GM12878 (cell line): ENCODE results near the gene PCLAF. TPM values are rescaled to one million over a fixed set of nuclear protein-coding genes. Genes with fewer than 3 reads are reported as not detected.

Experiments
- CHD2 ChIP-seq: IDR thresholded peaks from 2 replicates; pipeline ENCODE4 v1.6.1; 2011; ENCODE audit warnings: low read depth, low read length, improper control_type of control experiment, borderline replicate concordance
- CREB1 ChIP-seq: IDR thresholded peaks from 2 replicates; pipeline ENCODE4 v1.6.1; 2012; ENCODE audit warnings: low read depth, mild to moderate bottlenecking, inconsistent platforms
- E4F1 ChIP-seq: fragments of 450-650 bp; IDR thresholded peaks from 2 replicates; pipeline ENCODE4 v1.6.1; 2018; ENCODE audit warnings: borderline replicate concordance, mild to moderate bottlenecking; ENCODE audit not compliant: partially characterized antibody
- NFYB ChIP-seq: IDR thresholded peaks from 2 replicates; pipeline ENCODE4 v1.6.1; 2011; ENCODE audit warnings: low read depth, mild to moderate bottlenecking, low read length, improper control_type of control experiment, moderate library complexity; ENCODE audit not compliant: insufficient read depth
- POLR2A ChIP-seq: IDR thresholded peaks from 2 replicates; pipeline ENCODE4 v1.6.1; 2011; ENCODE audit warnings: low read depth, mild to moderate bottlenecking, low read length
- RAD21 ChIP-seq: IDR thresholded peaks from 2 replicates; pipeline ENCODE4 v1.6.1; 2011; ENCODE audit warnings: mild to moderate bottlenecking, low read depth, low read length, moderate library complexity; ENCODE audit not compliant: insufficient read depth
- RCOR1 ChIP-seq: conservative IDR thresholded peaks from 2 replicates; pipeline ENCODE4 v1.6.1; 2012; ENCODE audit warnings: low read depth, low read length, improper control_type of control experiment
- STAT1 ChIP-seq: fragments of 450-650 bp; conservative IDR thresholded peaks from 2 replicates; pipeline ENCODE4 v1.6.1; 2014; ENCODE audit warnings: antibody characterized with exemption, mild to moderate bottlenecking
- polyA plus RNA-seq, 11 experiments: library from polyadenylated mRNA; depleted of rRNA in 4 of 11; unstranded in 6 of 11; stranded (reverse) in 5 of 11; fragments of >200 nt; fragmentation: Nextera tagmentation in 4 of 11; fragmentation: Illumina TruSeq in 1 of 11; extraction: Ambion mirVana in 4 of 11; extraction: Trizol in 1 of 11; gene quantifications; 1 replicate in 1 of 11; 2 replicates in 10 of 11; pipeline versions ENCODE4 v1.2.1 to v1.2.3, GENCODE V29; 2011 to 2016; ENCODE audit warnings: inconsistent platforms in 2 of 11, missing spikeins in 2 of 11, low read depth in 1 of 11
- total RNA-seq, 4 experiments: library from RNA; depleted of rRNA in 3 of 4; stranded (reverse); fragments of >200 nt in 3 of 4; fragmentation: Illumina TruSeq in 1 of 4; extraction: Trizol in 1 of 4; gene quantifications; 2 replicates each; pipeline versions ENCODE4 v1.2.1 to v1.2.3, GENCODE V29; 2013 to 2021
- TF ChIP-seq, protein P1 (sequence below): fragments of 450-650 bp; IDR thresholded peaks from 2 replicates; pipeline ENCODE4 v1.6.1; 2016; ENCODE audit warnings: mild to moderate bottlenecking, moderate library complexity, borderline replicate concordance
- TF ChIP-seq, protein P2 (sequence below): IDR thresholded peaks from 2 replicates; pipeline ENCODE4 v1.6.1; 2011; ENCODE audit warnings: low read depth, mild to moderate bottlenecking, low read length, moderate library complexity, borderline replicate concordance; ENCODE audit errors: extremely low read depth
- TF ChIP-seq, protein P3 (sequence below): fragments of 450-650 bp; IDR thresholded peaks from 2 replicates; pipeline ENCODE4 v1.6.1; 2018; ENCODE audit warnings: mild to moderate bottlenecking, low read depth, moderate library complexity; ENCODE audit not compliant: partially characterized antibody
- TF ChIP-seq, protein P4 (sequence below): fragments of 450-650 bp; IDR thresholded peaks from 2 replicates; pipeline ENCODE4 v1.6.1; 2017; ENCODE audit warnings: low read depth, mild to moderate bottlenecking, moderate library complexity
- TF ChIP-seq, protein P5 (sequence below): fragments of 150-350 bp; IDR thresholded peaks from 2 replicates; pipeline ENCODE4 v1.6.1; 2016; ENCODE audit warnings: low read depth, low read length

PCLAF gene
- total and polyA plus RNA-seq, 10 of the 15 experiments (the other 5 are each of a cell fraction or from before 2014, with no cell fraction given): 79.0 to 627 (median 343) TPM

GRCh38 chr15:64381000-64381751 is at the start of gene PCLAF (continued):
- TF ChIP-seq, protein P1, sequence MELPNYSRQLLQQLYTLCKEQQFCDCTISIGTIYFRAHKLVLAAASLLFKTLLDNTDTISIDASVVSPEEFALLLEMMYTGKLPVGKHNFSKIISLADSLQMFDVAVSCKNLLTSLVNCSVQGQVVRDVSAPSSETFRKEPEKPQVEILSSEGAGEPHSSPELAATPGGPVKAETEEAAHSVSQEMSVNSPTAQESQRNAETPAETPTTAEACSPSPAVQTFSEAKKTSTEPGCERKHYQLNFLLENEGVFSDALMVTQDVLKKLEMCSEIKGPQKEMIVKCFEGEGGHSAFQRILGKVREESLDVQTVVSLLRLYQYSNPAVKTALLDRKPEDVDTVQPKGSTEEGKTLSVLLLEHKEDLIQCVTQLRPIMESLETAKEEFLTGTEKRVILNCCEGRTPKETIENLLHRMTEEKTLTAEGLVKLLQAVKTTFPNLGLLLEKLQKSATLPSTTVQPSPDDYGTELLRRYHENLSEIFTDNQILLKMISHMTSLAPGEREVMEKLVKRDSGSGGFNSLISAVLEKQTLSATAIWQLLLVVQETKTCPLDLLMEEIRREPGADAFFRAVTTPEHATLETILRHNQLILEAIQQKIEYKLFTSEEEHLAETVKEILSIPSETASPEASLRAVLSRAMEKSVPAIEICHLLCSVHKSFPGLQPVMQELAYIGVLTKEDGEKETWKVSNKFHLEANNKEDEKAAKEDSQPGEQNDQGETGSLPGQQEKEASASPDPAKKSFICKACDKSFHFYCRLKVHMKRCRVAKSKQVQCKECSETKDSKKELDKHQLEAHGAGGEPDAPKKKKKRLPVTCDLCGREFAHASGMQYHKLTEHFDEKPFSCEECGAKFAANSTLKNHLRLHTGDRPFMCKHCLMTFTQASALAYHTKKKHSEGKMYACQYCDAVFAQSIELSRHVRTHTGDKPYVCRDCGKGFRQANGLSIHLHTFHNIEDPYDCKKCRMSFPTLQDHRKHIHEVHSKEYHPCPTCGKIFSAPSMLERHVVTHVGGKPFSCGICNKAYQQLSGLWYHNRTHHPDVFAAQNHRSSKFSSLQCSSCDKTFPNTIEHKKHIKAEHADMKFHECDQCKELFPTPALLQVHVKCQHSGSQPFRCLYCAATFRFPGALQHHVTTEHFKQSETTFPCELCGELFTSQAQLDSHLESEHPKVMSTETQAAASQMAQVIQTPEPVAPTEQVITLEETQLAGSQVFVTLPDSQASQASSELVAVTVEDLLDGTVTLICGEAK: no peak
- TF ChIP-seq E4F1: no peak
- TF ChIP-seq, protein P2, sequence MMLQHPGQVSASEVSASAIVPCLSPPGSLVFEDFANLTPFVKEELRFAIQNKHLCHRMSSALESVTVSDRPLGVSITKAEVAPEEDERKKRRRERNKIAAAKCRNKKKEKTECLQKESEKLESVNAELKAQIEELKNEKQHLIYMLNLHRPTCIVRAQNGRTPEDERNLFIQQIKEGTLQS: no peak
- TF ChIP-seq POLR2A: peak; percentile 85
- TF ChIP-seq RAD21: no peak
- TF ChIP-seq, protein P3, sequence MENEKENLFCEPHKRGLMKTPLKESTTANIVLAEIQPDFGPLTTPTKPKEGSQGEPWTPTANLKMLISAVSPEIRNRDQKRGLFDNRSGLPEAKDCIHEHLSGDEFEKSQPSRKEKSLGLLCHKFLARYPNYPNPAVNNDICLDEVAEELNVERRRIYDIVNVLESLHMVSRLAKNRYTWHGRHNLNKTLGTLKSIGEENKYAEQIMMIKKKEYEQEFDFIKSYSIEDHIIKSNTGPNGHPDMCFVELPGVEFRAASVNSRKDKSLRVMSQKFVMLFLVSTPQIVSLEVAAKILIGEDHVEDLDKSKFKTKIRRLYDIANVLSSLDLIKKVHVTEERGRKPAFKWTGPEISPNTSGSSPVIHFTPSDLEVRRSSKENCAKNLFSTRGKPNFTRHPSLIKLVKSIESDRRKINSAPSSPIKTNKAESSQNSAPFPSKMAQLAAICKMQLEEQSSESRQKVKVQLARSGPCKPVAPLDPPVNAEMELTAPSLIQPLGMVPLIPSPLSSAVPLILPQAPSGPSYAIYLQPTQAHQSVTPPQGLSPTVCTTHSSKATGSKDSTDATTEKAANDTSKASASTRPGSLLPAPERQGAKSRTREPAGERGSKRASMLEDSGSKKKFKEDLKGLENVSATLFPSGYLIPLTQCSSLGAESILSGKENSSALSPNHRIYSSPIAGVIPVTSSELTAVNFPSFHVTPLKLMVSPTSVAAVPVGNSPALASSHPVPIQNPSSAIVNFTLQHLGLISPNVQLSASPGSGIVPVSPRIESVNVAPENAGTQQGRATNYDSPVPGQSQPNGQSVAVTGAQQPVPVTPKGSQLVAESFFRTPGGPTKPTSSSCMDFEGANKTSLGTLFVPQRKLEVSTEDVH: peak; percentile 96
- TF ChIP-seq NFYB: peak; percentile 98
- no peak for TF ChIP-seq RCOR1
- TF ChIP-seq STAT1: no peak
- peak; percentile 95 for TF ChIP-seq CHD2
- TF ChIP-seq, protein P4, sequence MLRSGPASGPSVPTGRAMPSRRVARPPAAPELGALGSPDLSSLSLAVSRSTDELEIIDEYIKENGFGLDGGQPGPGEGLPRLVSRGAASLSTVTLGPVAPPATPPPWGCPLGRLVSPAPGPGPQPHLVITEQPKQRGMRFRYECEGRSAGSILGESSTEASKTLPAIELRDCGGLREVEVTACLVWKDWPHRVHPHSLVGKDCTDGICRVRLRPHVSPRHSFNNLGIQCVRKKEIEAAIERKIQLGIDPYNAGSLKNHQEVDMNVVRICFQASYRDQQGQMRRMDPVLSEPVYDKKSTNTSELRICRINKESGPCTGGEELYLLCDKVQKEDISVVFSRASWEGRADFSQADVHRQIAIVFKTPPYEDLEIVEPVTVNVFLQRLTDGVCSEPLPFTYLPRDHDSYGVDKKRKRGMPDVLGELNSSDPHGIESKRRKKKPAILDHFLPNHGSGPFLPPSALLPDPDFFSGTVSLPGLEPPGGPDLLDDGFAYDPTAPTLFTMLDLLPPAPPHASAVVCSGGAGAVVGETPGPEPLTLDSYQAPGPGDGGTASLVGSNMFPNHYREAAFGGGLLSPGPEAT: peak; percentile 70
- TF ChIP-seq, protein P5, sequence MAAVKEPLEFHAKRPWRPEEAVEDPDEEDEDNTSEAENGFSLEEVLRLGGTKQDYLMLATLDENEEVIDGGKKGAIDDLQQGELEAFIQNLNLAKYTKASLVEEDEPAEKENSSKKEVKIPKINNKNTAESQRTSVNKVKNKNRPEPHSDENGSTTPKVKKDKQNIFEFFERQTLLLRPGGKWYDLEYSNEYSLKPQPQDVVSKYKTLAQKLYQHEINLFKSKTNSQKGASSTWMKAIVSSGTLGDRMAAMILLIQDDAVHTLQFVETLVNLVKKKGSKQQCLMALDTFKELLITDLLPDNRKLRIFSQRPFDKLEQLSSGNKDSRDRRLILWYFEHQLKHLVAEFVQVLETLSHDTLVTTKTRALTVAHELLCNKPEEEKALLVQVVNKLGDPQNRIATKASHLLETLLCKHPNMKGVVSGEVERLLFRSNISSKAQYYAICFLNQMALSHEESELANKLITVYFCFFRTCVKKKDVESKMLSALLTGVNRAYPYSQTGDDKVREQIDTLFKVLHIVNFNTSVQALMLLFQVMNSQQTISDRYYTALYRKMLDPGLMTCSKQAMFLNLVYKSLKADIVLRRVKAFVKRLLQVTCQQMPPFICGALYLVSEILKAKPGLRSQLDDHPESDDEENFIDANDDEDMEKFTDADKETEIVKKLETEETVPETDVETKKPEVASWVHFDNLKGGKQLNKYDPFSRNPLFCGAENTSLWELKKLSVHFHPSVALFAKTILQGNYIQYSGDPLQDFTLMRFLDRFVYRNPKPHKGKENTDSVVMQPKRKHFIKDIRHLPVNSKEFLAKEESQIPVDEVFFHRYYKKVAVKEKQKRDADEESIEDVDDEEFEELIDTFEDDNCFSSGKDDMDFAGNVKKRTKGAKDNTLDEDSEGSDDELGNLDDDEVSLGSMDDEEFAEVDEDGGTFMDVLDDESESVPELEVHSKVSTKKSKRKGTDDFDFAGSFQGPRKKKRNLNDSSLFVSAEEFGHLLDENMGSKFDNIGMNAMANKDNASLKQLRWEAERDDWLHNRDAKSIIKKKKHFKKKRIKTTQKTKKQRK: peak; percentile 60
- TF ChIP-seq CREB1: peak; percentile 82; the same call in 1 of the 2 replicates
